Stimulated activated CD8-positive, alpha-beta memory T cell treated with anti-CD3 and anti-CD28 coated beads, Interleukin-7, amount 100 ng/mL, for 1 hour (primary cell): ENCODE data around the gene AGTR1.
"Not testable (repeated sequence)": the region's sequence is repeated elsewhere in the genome, so short reads cannot be mapped to it uniquely, and the experiment has no call there.

Experiments
- DNase-seq, 2 donors: peaks; one replicate each; pipeline ENCODE4 v3.0.0-alpha.2; 2020; ENCODE audit warnings: low read depth in 2 of 2

AGTR1 gene

DNA sequence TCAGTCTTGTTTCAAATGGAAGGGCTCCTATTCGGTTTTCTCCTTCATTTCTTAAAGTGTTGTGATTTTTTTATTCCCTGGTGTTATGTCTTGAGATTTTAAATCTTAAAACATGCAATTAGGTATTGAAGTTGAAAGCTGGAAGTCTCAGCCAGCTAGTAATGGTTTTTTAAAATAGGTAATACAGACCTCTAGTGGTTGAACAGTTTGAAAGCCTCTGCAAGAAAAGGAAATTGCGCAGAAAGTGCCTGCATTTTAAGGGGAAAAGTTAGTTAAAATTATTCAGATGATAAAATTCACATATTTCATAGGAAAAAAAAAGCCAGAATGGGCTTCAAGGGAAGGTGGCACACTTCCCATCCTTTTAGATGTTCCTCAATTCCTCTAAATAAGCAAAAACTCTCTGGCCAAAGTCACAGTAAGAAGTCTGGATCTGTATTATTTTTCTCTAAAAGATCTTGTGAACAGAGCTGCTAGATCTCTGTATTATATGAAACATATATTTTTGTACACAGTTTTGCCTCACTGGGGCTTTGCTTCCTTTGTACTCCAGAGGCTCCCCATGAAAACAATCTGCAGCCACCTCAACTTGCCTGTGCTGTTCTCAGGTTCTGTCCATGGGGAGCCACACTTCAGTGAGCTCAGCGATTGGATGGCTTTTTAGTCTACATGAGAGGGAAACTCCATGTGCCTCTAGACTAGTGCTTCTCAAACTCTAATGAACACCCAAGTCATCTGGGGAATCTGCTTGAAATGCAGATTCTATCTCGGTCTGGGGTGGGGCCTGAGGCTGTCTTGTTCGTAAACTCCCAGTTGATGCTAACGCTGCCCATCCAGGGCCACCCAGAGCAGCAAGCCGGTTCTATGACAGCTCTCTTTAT is 21.5 kb downstream of the AGTR1 start:
- no peak for DNase-seq

- DNase-seq: no peak
Measured at GRCh38 chr3:148720873-148721272, 23.2 kb downstream of the AGTR1 start.

- no peak for DNase-seq
Measured at GRCh38 chr3:148723631-148724030, 25.9 kb downstream of the AGTR1 start.

DNA sequence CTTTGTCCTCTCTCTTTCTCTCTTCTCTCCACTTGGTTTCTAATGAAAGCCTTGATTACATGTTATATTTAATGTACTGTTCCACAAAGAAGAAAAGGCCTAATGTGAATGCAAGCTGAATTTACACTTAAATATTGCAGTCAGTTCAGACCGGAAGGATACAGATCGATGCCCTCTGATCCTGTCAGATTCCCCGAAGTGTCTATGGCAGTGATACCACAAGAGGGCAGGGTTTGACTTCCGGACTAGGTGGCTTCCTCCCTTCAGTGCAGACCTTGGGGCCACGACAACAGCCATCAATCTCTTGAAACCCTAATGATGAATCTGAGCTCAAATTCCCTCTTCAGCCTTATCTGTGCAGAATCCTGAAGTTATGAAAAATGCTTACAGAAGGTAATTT is 29.5 kb downstream of the AGTR1 start:
- DNase-seq: no peak

DNA sequence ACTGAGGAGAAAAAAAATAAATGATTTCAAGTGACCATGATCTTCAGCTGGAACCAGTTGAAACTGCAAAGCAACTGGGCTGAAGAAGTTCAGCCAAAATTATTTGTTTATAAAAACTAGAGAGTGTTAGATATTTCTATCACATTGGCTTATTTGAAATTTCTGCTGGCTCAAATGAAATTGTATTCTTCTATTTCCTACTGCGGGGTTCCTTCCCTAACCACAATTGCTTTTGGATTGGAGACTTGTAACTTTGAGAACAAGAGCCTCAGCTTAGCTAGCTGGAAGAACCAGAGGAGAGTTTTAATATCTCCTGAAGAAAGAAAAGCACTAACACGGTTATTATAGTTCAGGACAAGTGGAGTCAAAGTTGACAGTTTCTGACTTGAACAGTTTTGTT is 31.1 kb downstream of the AGTR1 start:
- no peak for DNase-seq

DNA sequence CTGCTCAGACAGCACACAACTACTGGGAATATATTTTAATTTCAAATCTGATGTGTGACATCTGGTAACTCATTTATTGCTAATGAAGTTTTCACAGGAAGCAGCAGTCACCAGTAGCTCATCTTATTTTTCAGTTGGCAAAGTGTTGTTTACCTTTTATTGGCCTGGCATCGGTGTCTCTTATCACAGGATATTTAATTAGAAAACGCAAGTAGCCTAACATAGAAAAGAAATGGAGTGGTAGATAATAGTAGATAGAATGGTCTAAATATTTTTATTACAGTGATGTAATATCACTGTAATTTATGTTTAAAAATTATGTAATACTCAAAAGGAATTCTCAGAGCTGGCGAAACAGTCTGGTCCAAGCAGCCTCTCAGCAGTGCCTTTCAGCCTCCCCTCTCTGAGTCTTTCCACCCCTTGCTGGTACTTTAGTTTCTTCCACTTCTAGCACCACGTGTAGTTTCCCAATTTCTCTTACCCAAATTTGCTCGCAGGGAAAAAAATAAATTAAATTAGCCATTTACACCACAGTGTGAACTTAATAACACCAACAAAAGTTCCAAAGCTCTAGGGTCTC is 31.9 kb downstream of the AGTR1 start:
- no peak for DNase-seq

DNA sequence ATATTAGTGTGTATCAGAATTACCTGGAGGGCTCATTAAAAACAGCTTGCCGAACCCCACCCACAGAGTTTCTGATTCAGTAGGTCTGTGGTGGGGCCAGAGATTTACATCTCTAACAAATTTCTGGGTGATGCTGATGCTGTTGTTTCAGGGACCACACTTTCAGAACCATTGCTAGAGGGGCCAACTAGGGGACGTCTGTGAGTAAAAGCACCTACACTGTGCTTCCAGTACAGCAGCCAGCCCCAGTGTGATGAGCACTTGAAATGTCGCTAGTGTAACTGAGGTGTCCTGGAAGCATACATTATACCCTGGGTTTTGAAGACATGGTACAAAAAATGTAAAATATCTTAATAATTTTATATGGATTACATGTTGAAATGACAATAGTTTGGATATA is 33.0 kb downstream of the AGTR1 start:
- no peak for DNase-seq

DNA sequence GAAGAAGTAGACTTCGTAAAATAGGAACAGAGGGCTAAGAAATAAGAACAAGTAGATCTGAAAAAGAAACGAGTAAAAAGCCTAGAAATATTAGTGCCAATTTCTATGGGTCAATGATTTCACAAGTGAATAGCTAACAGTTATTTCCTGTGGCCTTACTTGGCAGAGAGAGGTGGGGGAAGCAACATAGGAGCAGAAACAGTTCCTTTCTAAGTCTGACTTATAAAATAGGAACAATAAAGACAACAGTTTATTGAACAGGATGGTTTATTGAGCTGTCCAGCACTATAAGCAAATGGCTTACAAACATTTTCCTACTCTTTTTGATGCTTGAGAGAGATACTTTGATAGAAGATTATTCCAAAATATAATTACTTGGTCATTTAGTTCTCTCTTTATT is 37.9 kb downstream of the AGTR1 start:
- DNase-seq: no peak

- no peak for DNase-seq
Measured at GRCh38 chr3:148736086-148736485, 38.4 kb downstream of the AGTR1 start.

DNA sequence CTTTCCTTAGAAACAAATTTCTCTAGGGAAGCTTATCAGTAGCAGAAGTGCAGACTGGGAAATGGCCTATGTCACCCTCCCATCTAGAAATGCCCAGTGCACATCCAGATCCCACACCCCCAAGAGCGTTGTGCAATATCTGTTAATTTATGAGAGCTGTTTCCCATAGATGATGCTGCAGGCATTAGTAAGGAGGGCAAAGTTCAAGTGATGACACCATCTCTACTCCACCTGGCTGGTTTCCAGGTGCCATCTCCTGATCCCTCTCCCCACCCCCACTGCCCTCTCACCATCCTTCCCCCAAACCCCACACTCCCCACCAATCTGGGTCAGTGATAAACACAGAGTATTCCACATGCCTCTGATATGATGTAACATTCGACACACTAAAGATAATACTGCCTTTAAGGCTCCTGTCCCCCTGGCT is 39.4 kb downstream of the AGTR1 start:
- DNase-seq: no peak

- no peak for DNase-seq
Measured at GRCh38 chr3:148739720-148740119, 42.0 kb downstream of the AGTR1 start.

DNA sequence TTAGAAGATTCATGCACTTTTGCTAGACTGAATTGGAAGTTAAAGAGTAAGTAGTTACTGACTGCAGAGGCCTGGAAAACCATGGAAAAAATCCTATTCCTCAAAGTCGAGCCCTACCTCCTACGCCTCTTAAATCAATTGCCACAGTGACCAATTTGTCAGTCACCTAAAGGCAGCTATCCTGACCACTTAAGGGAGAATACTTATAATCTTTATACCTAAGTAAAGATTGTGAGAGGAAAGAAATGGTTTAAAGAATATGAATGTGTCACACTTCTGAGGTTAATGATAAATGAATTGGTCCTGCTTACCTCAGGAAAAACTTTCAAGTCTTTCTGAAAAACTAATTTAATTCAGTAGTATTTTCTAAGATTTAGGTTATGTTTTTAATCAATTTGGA is 42.6 kb downstream of the AGTR1 start:
- DNase-seq: no peak

DNA sequence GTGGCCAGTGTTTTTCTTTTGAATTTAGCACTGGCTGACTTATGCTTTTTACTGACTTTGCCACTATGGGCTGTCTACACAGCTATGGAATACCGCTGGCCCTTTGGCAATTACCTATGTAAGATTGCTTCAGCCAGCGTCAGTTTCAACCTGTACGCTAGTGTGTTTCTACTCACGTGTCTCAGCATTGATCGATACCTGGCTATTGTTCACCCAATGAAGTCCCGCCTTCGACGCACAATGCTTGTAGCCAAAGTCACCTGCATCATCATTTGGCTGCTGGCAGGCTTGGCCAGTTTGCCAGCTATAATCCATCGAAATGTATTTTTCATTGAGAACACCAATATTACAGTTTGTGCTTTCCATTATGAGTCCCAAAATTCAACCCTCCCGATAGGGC is 43.5 kb downstream of the AGTR1 start:
- DNase-seq: no peak

DNA sequence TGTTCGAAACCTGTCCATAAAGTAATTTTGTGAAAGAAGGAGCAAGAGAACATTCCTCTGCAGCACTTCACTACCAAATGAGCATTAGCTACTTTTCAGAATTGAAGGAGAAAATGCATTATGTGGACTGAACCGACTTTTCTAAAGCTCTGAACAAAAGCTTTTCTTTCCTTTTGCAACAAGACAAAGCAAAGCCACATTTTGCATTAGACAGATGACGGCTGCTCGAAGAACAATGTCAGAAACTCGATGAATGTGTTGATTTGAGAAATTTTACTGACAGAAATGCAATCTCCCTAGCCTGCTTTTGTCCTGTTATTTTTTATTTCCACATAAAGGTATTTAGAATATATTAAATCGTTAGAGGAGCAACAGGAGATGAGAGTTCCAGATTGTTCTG is 44.4 kb downstream of the AGTR1 start:
- DNase-seq: no peak

- no peak for DNase-seq
Measured at GRCh38 chr3:148746053-148746452, 48.4 kb downstream of the AGTR1 start.

GRCh38 chr3:148748283-148748682 is 50.6 kb downstream of the AGTR1 start:
- DNase-seq: no peak

- DNase-seq: no peak
Measured at GRCh38 chr3:148750296-148750695, 52.6 kb downstream of the AGTR1 start.

DNA sequence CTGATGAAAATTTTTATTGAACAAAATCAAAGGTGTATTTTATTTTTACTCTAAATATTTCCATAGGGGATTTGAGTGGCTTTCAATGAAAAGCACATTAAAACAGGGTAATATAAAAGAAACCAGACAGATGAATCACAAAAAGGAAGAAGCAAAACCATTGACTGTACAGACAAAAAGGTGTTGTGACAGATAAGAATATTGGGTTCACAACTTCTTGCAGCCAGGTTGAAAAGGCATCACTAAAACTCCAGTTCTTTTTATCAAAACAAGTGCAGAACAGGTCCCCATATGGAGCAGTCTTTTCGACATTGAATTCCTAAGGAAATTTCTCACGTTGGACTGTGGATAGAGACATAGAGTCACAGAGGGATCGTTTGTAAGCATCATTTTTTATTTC is 53.8 kb downstream of the AGTR1 start:
- no peak for DNase-seq

- DNase-seq: not testable (repeated sequence)
Measured at GRCh38 chr3:148753385-148753784, 55.7 kb downstream of the AGTR1 start.

GRCh38 chr3:148755570-148755969 is 57.9 kb downstream of the AGTR1 start:
- DNase-seq: no peak

DNA sequence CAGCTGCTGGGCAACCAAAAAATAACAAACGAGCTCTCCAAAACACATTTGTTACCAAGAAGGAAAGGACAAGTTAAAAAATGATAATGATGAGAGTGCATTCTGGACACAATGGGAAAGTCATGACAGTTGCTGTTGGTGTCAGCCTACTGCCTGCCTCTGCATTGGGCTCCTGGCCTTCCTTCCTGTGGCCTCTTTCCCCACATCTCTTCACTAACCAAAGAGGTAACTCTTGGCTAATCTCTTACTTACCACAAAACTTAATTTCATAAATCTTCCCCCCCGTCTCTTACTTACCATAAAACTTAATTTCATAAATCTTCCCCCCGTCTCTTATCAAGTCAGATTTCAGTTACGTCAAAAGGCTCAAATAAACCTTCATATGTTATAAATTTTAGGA is 58.6 kb downstream of the AGTR1 start:
- no peak for DNase-seq

DNA sequence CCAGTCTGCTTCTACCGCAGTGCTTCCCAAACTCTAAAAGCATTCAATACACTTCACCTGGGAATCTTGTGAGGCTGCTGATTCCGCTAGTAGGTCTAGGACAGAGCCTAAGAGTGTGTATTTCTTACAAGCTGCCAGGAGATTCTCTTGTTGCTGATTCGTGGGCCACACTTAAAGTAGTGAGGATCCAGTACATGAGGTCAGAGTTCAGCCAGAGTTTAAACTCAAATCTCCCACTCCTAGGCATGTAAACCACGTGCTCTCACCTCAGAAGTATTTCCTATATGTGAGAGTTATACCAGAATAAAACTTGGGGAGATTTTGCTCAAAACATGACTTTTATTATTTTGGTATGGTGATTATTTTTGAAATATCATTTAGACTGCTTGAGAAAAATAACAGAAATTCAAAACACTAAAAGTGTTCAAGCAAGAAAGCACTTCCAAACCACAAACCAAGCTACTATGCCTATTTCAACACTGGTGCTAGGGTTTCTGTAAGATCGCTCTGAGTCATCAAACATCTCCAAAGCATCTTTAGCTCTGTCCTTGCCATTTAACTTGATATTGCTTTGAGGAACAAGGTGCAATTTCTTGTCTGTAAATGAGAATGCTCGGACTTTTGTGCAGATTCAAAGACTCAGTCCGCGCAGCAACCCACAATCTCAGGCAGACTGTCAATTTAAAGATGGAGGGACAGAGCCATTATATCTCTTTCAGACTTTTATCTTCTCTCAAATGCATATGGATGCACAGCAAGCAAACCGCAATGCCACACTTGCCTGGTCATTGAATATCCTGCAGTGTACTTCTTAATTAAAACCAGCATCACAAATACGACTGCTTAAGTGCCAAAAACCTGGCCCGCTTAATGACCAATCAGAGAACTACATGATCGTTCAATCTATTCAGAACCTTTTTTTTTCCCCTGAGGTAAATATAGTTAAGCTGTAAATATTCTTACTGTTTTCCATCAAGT is 59.8 kb downstream of the AGTR1 start:
- no peak for DNase-seq
